HCT116 (cell line): ENCODE measurements around the gene NDE1. TPM values are rescaled to one million over a fixed set of nuclear protein-coding genes. Genes with fewer than 3 reads are reported as not detected.

Experiments
- ATAC-seq: fragments of 200-7000 bp; cut with Tn5 transposase; 2 replicates; pipeline ENCODE4 v1.9.1; 2020; ENCODE audit warnings: mild to moderate bottlenecking, moderate library complexity
- BruUV-seq: library from RNA; stranded (reverse); fragments of 400-500 nt; replicated peaks from 2 replicates; lab custom pipeline; 2021; lab: Mats Ljungman, UMichigan
- CTCF ChIA-PET: fragments of 300-600 bp; sonication (Branson Sonifier 250); formaldehyde crosslinking; loops from one replicate; lab custom pipeline; 2021; ENCODE audit warnings: antibody characterized with exemption; lab: Charles Lee
- POLR2A ChIA-PET: fragments of 300-600, 350-600 bp; sonication (Branson Sonifier 250); formaldehyde crosslinking; loops from one replicate; lab custom pipeline; 2021; ENCODE audit warnings: antibody characterized with exemption; lab: Charles Lee
- RAD21 ChIA-PET, 2 experiments: fragments of 300-600 bp; sonication (Branson Sonifier 250); formaldehyde crosslinking; loops; one replicate each; lab custom pipeline; 2023; ENCODE audit warnings: low total read pairs in 2 of 2; ENCODE audit not compliant: uncharacterized antibody in 2 of 2, unreplicated experiment in 2 of 2, low non-redundant PET in 1 of 2; lab: Charles Lee
- DNase-seq: peaks from one replicate; pipeline ENCODE4 v3.0.0-alpha.2; 2010; ENCODE audit warnings: low read depth, low spot score
- H2AFZ ChIP-seq: fragments of 200-600 bp; shearing (Covaris generic), sonication (generic); 2 replicates; pipeline ENCODE4 v1.6.1; 2017; ENCODE audit warnings: low read depth, mixed run types, mixed read lengths, antibody characterized with exemption, low read length; ENCODE audit not compliant: poor library complexity, severe bottlenecking
- H3K27ac ChIP-seq: 2 replicates; pipeline ENCODE4 v1.5.1; 2012; ENCODE audit warnings: low read depth, low read length
- H3K27me3 ChIP-seq: fragments of 200-600 bp; sonication (generic); 2 replicates; pipeline ENCODE4 v1.6.1; 2016; ENCODE audit warnings: mixed run types, low read length, mixed read lengths; ENCODE audit not compliant: insufficient read depth
- H3K36me3 ChIP-seq, 2 experiments: fragments of 200-500 bp in 1 of 2; fragments of 200-600 bp in 1 of 2; sonication (Bioruptor generic) in 1 of 2; sonication (generic) in 1 of 2; 2 replicates each; pipeline versions ENCODE4 v1.5.1 to v1.6.1; 2014 to 2016; ENCODE audit warnings: low read length in 2 of 2, inconsistent platforms in 1 of 2, mixed read lengths in 1 of 2, mixed run types in 1 of 2; ENCODE audit not compliant: insufficient read depth in 2 of 2, control insufficient read depth in 1 of 2
- H3K4me1 ChIP-seq, 2 experiments: fragments of 200-600 bp in 1 of 2; sonication (generic) in 1 of 2; 2 replicates each; pipeline versions ENCODE4 v1.5.1 to v1.6.1; 2012 to 2017; ENCODE audit warnings: low read length in 2 of 2, inconsistent platforms in 1 of 2, mild to moderate bottlenecking in 1 of 2, mixed read lengths in 1 of 2, mixed run types in 1 of 2, moderate library complexity in 1 of 2; ENCODE audit not compliant: insufficient read depth in 2 of 2, control insufficient read depth in 1 of 2
- H3K4me2 ChIP-seq: fragments of 200-600 bp; sonication (generic); 2 replicates; pipeline ENCODE4 v1.6.1; 2017; ENCODE audit warnings: mixed run types, low read length, mixed read lengths
- H3K4me3 ChIP-seq, 2 experiments: fragments of 200-600 bp in 1 of 2; sonication (generic) in 1 of 2; replicated peaks in 1 of 2; 2 replicates each; pipeline ENCODE4 v1.5.1; 2011 to 2016; ENCODE audit warnings: low read length in 2 of 2, control low read depth in 1 of 2, low read depth in 1 of 2, mild to moderate bottlenecking in 1 of 2, mixed read lengths in 1 of 2, mixed run types in 1 of 2
- H3K79me2 ChIP-seq: fragments of 200-600 bp; sonication (generic); 2 replicates; pipeline ENCODE4 v1.6.1; 2017; ENCODE audit warnings: mild to moderate bottlenecking, mixed run types, low read length, moderate library complexity, mixed read lengths; ENCODE audit not compliant: insufficient read depth
- H3K9ac ChIP-seq: fragments of 200-600 bp; sonication (generic); 2 replicates; pipeline ENCODE4 v1.6.1; 2016; ENCODE audit warnings: low read length, mixed read lengths
- H3K9me2 ChIP-seq: fragments of 200-600 bp; sonication (generic), shearing (Covaris generic); 2 replicates; pipeline ENCODE4 v1.6.1; 2017; ENCODE audit warnings: mixed run types, mild to moderate bottlenecking, moderate library complexity; ENCODE audit not compliant: insufficient read depth
- H3K9me3 ChIP-seq, 2 experiments: fragments of 200-500 bp in 1 of 2; fragments of 200-600 bp in 1 of 2; sonication (Bioruptor generic) in 1 of 2; sonication (generic) in 1 of 2; 2 replicates each; pipeline ENCODE4 v1.6.1; 2014 to 2017; ENCODE audit warnings: low read length in 2 of 2, mixed read lengths in 2 of 2, inconsistent platforms in 1 of 2, low read depth in 1 of 2, mild to moderate bottlenecking in 1 of 2, mixed run types in 1 of 2, moderate library complexity in 1 of 2; ENCODE audit not compliant: control insufficient read depth in 1 of 2, insufficient read depth in 1 of 2
- H4K20me1 ChIP-seq: fragments of 200-600 bp; sonication (generic), shearing (Covaris generic); 2 replicates; pipeline ENCODE4 v1.6.1; 2017; ENCODE audit warnings: mixed run types, mild to moderate bottlenecking, moderate library complexity; ENCODE audit not compliant: insufficient read depth
- CTCF ChIP-seq, 3 experiments: fragments of 200-600 bp in 1 of 3; sonication (generic) in 1 of 3; IDR thresholded peaks in 2 of 3; conservative IDR thresholded peaks in 1 of 3; 2 replicates each; pipeline ENCODE4 v1.5.1; 2012 to 2017; ENCODE audit warnings: low read depth in 2 of 3, low read length in 2 of 3, antibody characterized with exemption in 1 of 3, borderline replicate concordance in 1 of 3, control low read depth in 1 of 3, mild to moderate bottlenecking in 1 of 3, mixed read lengths in 1 of 3, mixed run types in 1 of 3, moderate library complexity in 1 of 3; ENCODE audit not compliant: insufficient read depth in 1 of 3
- ELF1 ChIP-seq: IDR thresholded peaks from 2 replicates; pipeline ENCODE4 v1.6.1; 2012; ENCODE audit warnings: low read depth, borderline replicate concordance
- EZH2 ChIP-seq: fragments of 200-600 bp; sonication (generic); IDR thresholded peaks from 2 replicates; pipeline ENCODE4 v1.6.1; 2017; ENCODE audit warnings: antibody characterized with exemption, mixed run types
- EZH2phosphoT487 ChIP-seq: fragments of 200-600 bp; IDR thresholded peaks from 2 replicates; pipeline ENCODE4 v1.6.1; 2018; ENCODE audit warnings: antibody characterized with exemption, borderline replicate concordance
- FOSL1 ChIP-seq: IDR thresholded peaks from 2 replicates; pipeline ENCODE4 v1.6.1; 2012; ENCODE audit warnings: low read depth
- JUND ChIP-seq: IDR thresholded peaks from 2 replicates; pipeline ENCODE4 v1.6.1; 2012
- MAX ChIP-seq: IDR thresholded peaks from 2 replicates; pipeline ENCODE4 v1.6.1; 2012
- POLR2A ChIP-seq: IDR thresholded peaks from 2 replicates; pipeline ENCODE4 v1.7.0; 2011; ENCODE audit warnings: borderline replicate concordance; ENCODE audit not compliant: insufficient read depth, insufficient read length; ENCODE audit errors: extremely low read depth
- POLR2AphosphoS5 ChIP-seq: IDR thresholded peaks from 2 replicates; pipeline ENCODE4 v1.6.1; 2011; ENCODE audit warnings: mild to moderate bottlenecking, low read depth, low read length, moderate library complexity
- SIN3A ChIP-seq: IDR thresholded peaks from 2 replicates; pipeline ENCODE4 v1.6.1; 2012; ENCODE audit warnings: low read depth
- YY1 ChIP-seq: IDR thresholded peaks from 2 replicates; pipeline ENCODE4 v1.6.1; 2011; ENCODE audit warnings: low read length, low read depth, moderate library complexity, mild to moderate bottlenecking; ENCODE audit not compliant: insufficient replicate concordance; ENCODE audit errors: extremely low read depth
- ZNF274 ChIP-seq: fragments of 200-500 bp; sonication (Bioruptor generic); IDR thresholded peaks from 2 replicates; pipeline ENCODE4 v1.6.1; 2014; ENCODE audit warnings: mild to moderate bottlenecking, low read depth, low read length, inconsistent platforms
- intact Hi-C: fragments of 100-400 bp; cut with micrococcal nuclease; formaldehyde crosslinking; loops from 2 replicates; pipeline ENCODE4 v1.10.0; 2022
- total RNA-seq: library from RNA; stranded (reverse); gene quantifications from one replicate; pipeline ENCODE4 v1.2.1, GENCODE V29; 2021; ENCODE audit not compliant: unreplicated experiment

The NDE1 gene
- total RNA-seq, 1 experiment from 2014 or later, result 103 TPM

GRCh38 chr16:15605839-15606517, 44.1 kb upstream of the NDE1 start:
- H3K79me2 ChIP-seq, result no peaks in the 10 kb centered on the region
- no peak overlapping the region for H3K4me2 ChIP-seq
- no peaks in the 10 kb centered on the region for H3K4me1 ChIP-seq
- peaks cover 16 to 34% of the 10 kb centered on the region in 2 experiments; a peak in 3 of 4 replicates for H3K36me3 ChIP-seq
- H4K20me1 ChIP-seq, result no peaks in the 10 kb centered on the region
- TF ChIP-seq POLR2AphosphoS5 (no peak), SIN3A (no peak), YY1 (no peak), ZNF274 (no peak), JUND (no peak), POLR2A (no peak), EZH2 (no peak), CTCF (IDR thresholded peaks at IDR 0.05 in 2 of 3, conservative IDR thresholded peaks at IDR 0.05 in 1 of 3; ENCODE audit: borderline replicate concordance in 1 of 3, insufficient read depth in 1 of 3, low read depth in 2 of 3, low read length in 2 of 3) (no peak), EZH2phosphoT487 (no peak), ELF1 (no peak), MAX (no peak), FOSL1 (no peak)
- TF ChIP-seq, all 23 proteins: peak for 0
- no peaks in the 10 kb centered on the region for H3K9me2 ChIP-seq
- H2AFZ ChIP-seq, result no peak overlapping the region
- intact Hi-C loops, result no loop called here
- no peak overlapping the region for H3K4me3 ChIP-seq
- CTCF ChIA-PET, result no interaction called here
- POLR2A ChIA-PET, result no interaction called here
- DNase-seq (no peak), ATAC-seq (no peak)
- RAD21 ChIA-PET, result no interaction called here
- no TSS peak for BruUV-seq
- no peaks in the 10 kb centered on the region for H3K27me3 ChIP-seq
- no peak overlapping the region for H3K9ac ChIP-seq
- no peak overlapping the region for H3K27ac ChIP-seq
- no peaks in the 10 kb centered on the region for H3K9me3 ChIP-seq
